NT2/D1 (cell line): ENCODE data around the gene SDHA.

Experiments used
- DNase-seq: peaks from one replicate; pipeline ENCODE4 v3.0.0-alpha.2; 2011; ENCODE audit warnings: low read depth, low spot score
- H3K27me3 ChIP-seq: 2 replicates; pipeline ENCODE4 v1.6.0; 2011; ENCODE audit warnings: mild to moderate bottlenecking; ENCODE audit not compliant: insufficient read length, insufficient read depth
- H3K36me3 ChIP-seq: 2 replicates; pipeline ENCODE4 v1.6.1; 2011; ENCODE audit warnings: mild to moderate bottlenecking, low read length, mixed read lengths; ENCODE audit not compliant: insufficient read depth, insufficient read length
- H3K4me1 ChIP-seq: 2 replicates; pipeline ENCODE4 v1.5.1; 2011; ENCODE audit not compliant: insufficient read depth, insufficient read length
- H3K4me3 ChIP-seq: 2 replicates; pipeline ENCODE4 v1.5.1; 2011; ENCODE audit warnings: low read depth; ENCODE audit not compliant: insufficient read length
- H3K9ac ChIP-seq: 2 replicates; pipeline ENCODE4 v1.6.0; 2011; ENCODE audit warnings: low read depth; ENCODE audit not compliant: insufficient read length
- H3K9me3 ChIP-seq: 2 replicates; pipeline ENCODE4 v1.5.1; 2011; ENCODE audit warnings: mild to moderate bottlenecking, low read length; ENCODE audit not compliant: insufficient read depth
- SUZ12 ChIP-seq: IDR thresholded peaks from 2 replicates; pipeline ENCODE4 v1.6.1; 2011; ENCODE audit not compliant: insufficient read length, insufficient read depth; ENCODE audit errors: extremely low read depth
- YY1 ChIP-seq: IDR thresholded peaks from 2 replicates; pipeline ENCODE4 v1.6.1; 2011; ENCODE audit not compliant: insufficient read length, insufficient read depth
- ZNF274 ChIP-seq: IDR thresholded peaks from 2 replicates; pipeline ENCODE4 v1.6.1; 2011; ENCODE audit warnings: mild to moderate bottlenecking, low read depth, low read length

Gene SDHA

DNA sequence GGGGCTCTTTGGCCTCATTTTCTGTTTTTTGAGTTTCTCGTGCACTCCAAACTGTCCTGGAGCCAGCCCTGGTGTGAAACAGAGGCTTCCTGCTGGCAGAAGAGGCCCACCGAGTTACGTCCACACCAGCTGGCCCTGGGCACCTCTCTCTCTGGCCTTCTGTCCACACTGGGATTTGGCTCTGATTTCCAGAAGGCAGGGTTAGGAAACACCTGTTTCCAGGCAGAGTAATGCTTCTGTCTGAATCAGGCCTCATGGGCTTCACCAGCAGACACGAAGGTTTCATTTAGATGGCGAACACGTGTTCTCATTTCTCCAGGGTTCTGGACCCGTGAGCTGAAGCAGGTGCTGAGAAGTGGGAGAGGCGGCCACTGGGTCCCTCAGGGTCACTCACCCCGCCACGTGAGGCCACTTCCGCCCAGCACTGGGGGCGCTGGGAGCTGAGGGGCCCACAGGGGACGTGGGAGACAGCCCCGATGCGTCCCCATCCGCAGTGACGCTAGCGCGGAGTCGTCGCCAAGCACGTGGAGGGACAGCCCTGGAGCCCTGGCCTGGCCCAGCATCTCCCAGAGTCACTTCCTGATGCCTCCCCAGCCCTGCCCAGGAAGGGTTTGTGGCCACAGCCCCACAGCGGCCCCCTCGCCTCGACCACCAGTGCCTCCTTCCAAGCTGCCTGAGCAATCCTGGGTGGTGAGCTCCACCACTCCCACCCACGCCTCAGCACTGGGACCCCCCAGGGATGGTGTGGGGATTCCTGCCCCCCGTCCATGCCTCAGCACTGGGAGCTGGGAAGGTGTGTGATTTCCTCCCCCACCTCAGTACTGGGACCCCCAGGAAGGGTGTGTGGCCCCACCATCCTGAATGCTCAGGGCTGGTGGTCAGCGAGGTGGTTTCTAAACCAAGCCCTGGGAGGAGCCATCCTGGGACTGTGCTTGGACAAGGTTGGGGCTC is 31.8 kb upstream of the SDHA start:
- H3K4me3 ChIP-seq, result no peak overlapping the region
- no peaks in the 10 kb centered on the region for H3K9me3 ChIP-seq
- no peak overlapping the region for H3K9ac ChIP-seq
- TF ChIP-seq SUZ12 (no peak), YY1 (no peak), ZNF274 (no peak)
- H3K27me3 ChIP-seq, result no peaks in the 10 kb centered on the region
- DNase-seq, result no peak
- H3K36me3 ChIP-seq, result peaks cover 23% of the 10 kb centered on the region
- H3K4me1 ChIP-seq, result peaks cover 12% of the 10 kb centered on the region

- no peak for DNase-seq
- no peak overlapping the region for H3K4me3 ChIP-seq
- no peak for TF ChIP-seq ZNF274
- no peak for TF ChIP-seq YY1
- TF ChIP-seq SUZ12, result no peak
- no peak overlapping the region for H3K9ac ChIP-seq
- H3K9me3 ChIP-seq, result no peaks in the 10 kb centered on the region
- no peaks in the 10 kb centered on the region for H3K27me3 ChIP-seq
- H3K36me3 ChIP-seq, result peaks cover 16% of the 10 kb centered on the region
- H3K4me1 ChIP-seq, result peaks cover 12% of the 10 kb centered on the region
Observed at GRCh38 chr5:187042-187431, 31.1 kb upstream of the SDHA start.

GRCh38 chr5:187617-188451 is 30.3 kb upstream of the SDHA start:
- H3K4me3 ChIP-seq, result no peak overlapping the region
- no peaks in the 10 kb centered on the region for H3K27me3 ChIP-seq
- TF ChIP-seq ZNF274 (no peak), YY1 (no peak), SUZ12 (no peak)
- peaks cover 12% of the 10 kb centered on the region for H3K4me1 ChIP-seq
- DNase-seq, result no peak
- no peak overlapping the region for H3K9ac ChIP-seq
- peaks cover 9% of the 10 kb centered on the region for H3K36me3 ChIP-seq
- no peaks in the 10 kb centered on the region for H3K9me3 ChIP-seq

- Histone ChIP-seq H3K36me3 (peaks cover 5% of the 10 kb centered on the region), H3K9me3 (no peaks in the 10 kb centered on the region), H3K27me3 (no peaks in the 10 kb centered on the region), H3K4me1 (peaks cover 12% of the 10 kb centered on the region), H3K9ac (no peak overlapping the region), H3K4me3 (no peak overlapping the region)
- peak; percentile 73 for DNase-seq
- TF ChIP-seq YY1 (no peak), ZNF274 (no peak), SUZ12 (no peak)
Observed at GRCh38 chr5:188488-189481, 29.3 kb upstream of the SDHA start.

DNA sequence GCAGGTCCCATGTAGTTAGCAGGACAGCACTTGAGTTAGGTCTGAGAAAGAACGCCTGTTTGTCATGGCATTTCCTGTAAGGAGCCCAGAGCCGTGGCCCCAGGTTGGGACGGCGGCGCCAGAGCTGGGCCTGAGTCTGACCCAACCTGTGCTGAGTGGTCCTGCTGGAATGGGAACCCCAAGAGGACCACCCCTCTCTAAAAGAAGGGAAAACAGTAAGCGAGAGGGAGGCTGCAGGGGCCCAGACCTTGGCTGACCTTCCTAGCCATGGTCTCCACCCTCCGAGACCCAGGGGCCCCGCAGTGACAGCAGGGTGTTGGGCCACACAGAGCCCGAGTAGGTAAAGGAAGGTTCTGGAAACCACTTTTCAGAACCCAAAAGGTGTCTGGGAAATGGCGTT is 28.6 kb upstream of the SDHA start:
- peaks cover 12% of the 10 kb centered on the region for H3K4me1 ChIP-seq
- TF ChIP-seq YY1 (no peak), SUZ12 (no peak), ZNF274 (no peak)
- H3K4me3 ChIP-seq, result no peak overlapping the region
- no peak overlapping the region for H3K9ac ChIP-seq
- H3K9me3 ChIP-seq, result no peaks in the 10 kb centered on the region
- DNase-seq, result no peak
- H3K27me3 ChIP-seq, result no peaks in the 10 kb centered on the region
- no peaks in the 10 kb centered on the region for H3K36me3 ChIP-seq

- H3K36me3 ChIP-seq, result no peaks in the 10 kb centered on the region
- no peaks in the 10 kb centered on the region for H3K27me3 ChIP-seq
- H3K4me3 ChIP-seq, result no peak overlapping the region
- no peak for TF ChIP-seq ZNF274
- TF ChIP-seq SUZ12, result no peak
- no peak for TF ChIP-seq YY1
- no peaks in the 10 kb centered on the region for H3K9me3 ChIP-seq
- no peak for DNase-seq
- H3K9ac ChIP-seq, result no peak overlapping the region
- H3K4me1 ChIP-seq, result peaks cover 12% of the 10 kb centered on the region
Observed at GRCh38 chr5:189976-190365, 28.1 kb upstream of the SDHA start.
